GM18511 (cell line): ENCODE data around the gene OR2A42.
"Not testable (repeated sequence)": the region's sequence is repeated elsewhere in the genome, so short reads cannot be mapped to it uniquely, and the experiment has no call there.

Experiments used
- ATAC-seq: cut with Tn5 transposase; IDR thresholded peaks from one replicate; pipeline ENCODE4 v1.9.1; 2021; ENCODE audit warnings: mild to moderate bottlenecking, moderate library complexity; ENCODE audit not compliant: unreplicated experiment

The OR2A42 gene

GRCh38 chr7:144226866-144227265 is 12.5 kb downstream of the OR2A42 start:
- ATAC-seq = not testable (repeated sequence)

- ATAC-seq = not testable (repeated sequence)
Measured at GRCh38 chr7:144223675-144224074, 15.7 kb downstream of the OR2A42 start.

- not testable (repeated sequence) for ATAC-seq
Measured at GRCh38 chr7:144220531-144220930, 18.9 kb downstream of the OR2A42 start.

- peak; percentile 56 for ATAC-seq
Measured at GRCh38 chr7:144219149-144219548, 20.3 kb downstream of the OR2A42 start.

DNA sequence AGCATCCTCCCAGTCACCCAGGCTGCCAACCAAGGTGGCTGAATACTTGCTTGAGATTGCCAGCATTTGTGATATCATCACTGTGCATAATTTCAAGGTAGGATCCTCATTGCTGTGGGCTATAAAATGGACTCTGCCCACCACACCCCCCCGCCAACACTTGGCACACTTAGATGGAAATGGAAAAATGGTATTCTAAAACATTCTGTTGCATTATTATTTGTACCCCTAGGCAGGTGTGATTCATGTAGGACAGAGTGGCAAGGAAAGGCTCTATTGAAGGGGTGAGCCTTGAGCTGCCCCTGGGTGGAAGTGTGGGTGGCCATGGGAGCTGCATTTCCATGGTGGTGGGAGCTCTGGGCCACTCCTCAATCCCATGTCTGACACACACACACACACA is 20.8 kb downstream of the OR2A42 start:
- ATAC-seq = not testable (repeated sequence)

DNA sequence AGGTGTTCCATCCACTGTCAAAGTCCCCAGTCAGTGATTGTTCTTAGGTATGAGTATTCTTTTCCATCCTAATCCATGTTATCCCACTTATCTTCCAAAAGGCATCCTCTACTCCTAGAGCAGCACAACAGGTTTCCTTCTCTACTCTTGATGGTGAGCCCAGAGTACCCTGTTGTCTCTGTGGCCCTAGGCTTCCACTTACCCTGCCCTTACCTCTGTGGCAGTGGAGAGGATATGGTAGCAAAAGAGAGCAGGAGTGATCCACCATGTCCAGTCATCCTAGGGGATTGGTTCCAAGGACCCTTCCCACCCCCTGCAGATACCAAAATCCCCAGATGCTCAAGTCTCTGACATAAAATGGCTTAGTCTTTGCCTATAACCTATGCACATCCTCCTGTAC is 22.2 kb downstream of the OR2A42 start:
- not testable (repeated sequence) for ATAC-seq

GRCh38 chr7:144205306-144205705 is 34.1 kb downstream of the OR2A42 start:
- not testable (repeated sequence) for ATAC-seq

GRCh38 chr7:144203086-144203485 is 36.3 kb downstream of the OR2A42 start:
- not testable (repeated sequence) for ATAC-seq

- ATAC-seq = peak; percentile 16
Measured at GRCh38 chr7:144201978-144202377, 37.4 kb downstream of the OR2A42 start.

- ATAC-seq = not testable (repeated sequence)
Measured at GRCh38 chr7:144198934-144199333, 40.5 kb downstream of the OR2A42 start.

- peak; percentile 76 for ATAC-seq
Measured at GRCh38 chr7:144195212-144195872, 44.1 kb downstream of the OR2A42 start, which contains the start of gene ARHGEF35. Gene ARHGEF35 (minus strand): TSS chr7:144195833. CDS start chr7:144188383, 7,450 bp downstream.

GRCh38 chr7:144194453-144194852 is 45.0 kb downstream of the OR2A42 start:
- not testable (repeated sequence) for ATAC-seq

DNA sequence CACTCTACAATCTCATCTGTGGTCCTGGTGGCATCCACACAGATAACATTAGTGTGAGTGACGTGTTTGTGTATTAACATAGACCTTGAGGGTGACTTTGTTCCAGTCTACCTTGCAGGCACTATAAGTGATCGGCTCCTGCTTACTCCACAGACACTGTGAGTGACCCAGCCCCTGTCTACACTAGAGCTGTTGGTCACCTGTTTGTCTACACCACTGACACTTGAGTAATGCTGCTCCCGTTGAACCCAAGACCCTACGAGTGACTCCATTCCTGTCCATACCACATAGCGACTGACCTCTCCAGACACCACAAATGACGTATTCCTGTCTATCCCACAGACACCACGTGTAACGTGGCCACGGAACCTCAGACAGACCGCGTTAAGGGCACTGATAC is 45.6 kb downstream of the OR2A42 start:
- not testable (repeated sequence) for ATAC-seq

DNA sequence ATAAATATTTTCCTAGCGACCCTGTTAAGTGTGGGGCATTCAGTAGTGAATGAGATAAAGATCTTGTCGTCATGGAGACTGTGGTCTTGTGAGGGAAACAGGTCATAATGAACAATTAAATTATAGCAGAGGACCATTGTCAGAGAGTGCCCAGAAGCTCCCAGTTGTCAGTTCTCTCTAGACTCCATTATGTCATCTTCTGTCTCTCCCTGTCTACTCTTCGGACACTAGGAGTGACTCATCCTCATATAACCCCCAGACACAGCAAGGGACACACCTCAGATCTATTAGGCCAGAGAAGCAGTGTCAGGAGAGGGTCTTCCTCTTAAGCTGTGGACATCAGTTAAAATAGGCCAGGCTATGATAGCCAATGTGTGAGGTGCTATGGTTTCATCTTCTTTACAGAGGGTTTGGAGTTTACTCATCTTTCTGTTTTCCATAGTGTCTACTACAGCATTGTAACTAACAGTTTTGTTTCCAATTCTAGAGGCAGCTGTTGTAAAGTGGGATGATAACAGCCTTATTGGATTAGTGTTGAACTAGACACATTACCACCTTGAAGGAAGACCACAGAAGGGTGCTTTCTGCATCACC is 50.7 kb downstream of the OR2A42 start:
- not testable (repeated sequence) for ATAC-seq

DNA sequence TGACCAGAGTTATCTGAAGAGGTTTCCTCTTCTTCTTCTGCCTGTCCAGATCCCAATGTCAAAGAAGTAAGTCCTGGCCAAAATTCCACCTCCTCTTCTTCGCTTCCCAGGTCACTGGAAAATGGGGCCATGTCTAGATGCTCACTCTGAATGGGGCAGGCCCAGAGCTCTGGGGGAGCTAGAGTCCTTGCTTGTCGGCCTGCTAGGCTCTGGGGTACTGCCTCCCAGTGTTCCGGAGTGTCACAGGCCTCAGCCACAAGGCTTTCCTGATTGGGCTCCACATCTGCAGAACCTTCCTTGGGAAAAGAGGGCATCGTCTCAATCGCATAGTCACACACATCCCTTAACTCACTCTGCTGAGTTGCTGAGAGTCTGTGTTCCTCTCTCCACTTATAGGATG is 51.6 kb downstream of the OR2A42 start:
- not testable (repeated sequence) for ATAC-seq

DNA sequence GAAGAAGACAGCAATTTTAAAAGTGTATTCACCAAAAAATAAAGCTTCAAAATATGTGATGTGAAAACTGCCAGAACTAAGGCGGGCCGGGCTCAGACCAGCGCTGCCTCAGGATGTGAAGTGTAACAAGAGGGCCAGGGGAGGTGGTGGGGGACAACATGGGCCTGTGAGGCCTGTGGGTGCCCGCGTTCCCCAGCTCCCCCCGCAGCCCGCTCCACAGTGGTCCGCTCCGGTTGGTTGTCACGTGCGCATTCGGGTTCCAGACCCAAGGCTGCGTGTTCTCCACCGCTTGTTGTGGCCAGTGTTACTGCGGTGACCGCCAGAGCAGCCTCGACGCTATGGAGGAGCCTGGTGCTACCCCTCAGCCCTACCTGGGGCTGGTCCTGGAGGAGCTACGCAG is 56.2 kb downstream of the OR2A42 start, which contains the start of gene CTAGE4:
Gene CTAGE4, plus strand, starts transcription at position 301 of the 400 bp plus-strand sequence. Its CDS starts 38 bp downstream, at position 339.
- ATAC-seq = not testable (repeated sequence)

GRCh38 chr7:144179165-144179479 is 60.3 kb downstream of the OR2A42 start:
- peak; percentile 42 for ATAC-seq

GRCh38 chr7:144178380-144179164 is 60.8 kb downstream of the OR2A42 start:
- peak; percentile 98 for ATAC-seq
